Karpas-422 (cell line): ENCODE data around the gene CXCR6. TPM values are rescaled to one million over a fixed set of nuclear protein-coding genes. Genes with fewer than 3 reads are reported as not detected.

ENCODE experiments used
- DNase-seq: peaks from one replicate; pipeline ENCODE4 v3.0.0-alpha.2; 2015
- H2AFZ ChIP-seq: fragments of 200-600 bp; sonication (generic); 2 replicates; pipeline ENCODE4 v1.6.1; 2014; ENCODE audit warnings: antibody characterized with exemption, low read length, mixed read lengths
- H3K27ac ChIP-seq: fragments of 200-600 bp; sonication (generic); 2 replicates; pipeline ENCODE4 v1.5.1; 2014; ENCODE audit warnings: mild to moderate bottlenecking, low read length, moderate library complexity
- H3K27me3 ChIP-seq: fragments of 200-600 bp; sonication (generic); 2 replicates; pipeline ENCODE4 v1.6.1; 2014; ENCODE audit warnings: low read length, mixed read lengths
- H3K36me3 ChIP-seq: fragments of 200-600 bp; sonication (generic); 2 replicates; pipeline ENCODE4 v1.6.1; 2014; ENCODE audit warnings: low read length, mixed read lengths; ENCODE audit not compliant: insufficient read depth
- H3K4me1 ChIP-seq: fragments of 200-600 bp; sonication (generic); 2 replicates; pipeline ENCODE4 v1.6.1; 2014; ENCODE audit warnings: mild to moderate bottlenecking, low read length, mixed read lengths
- H3K4me2 ChIP-seq: fragments of 200-600 bp; sonication (generic); 2 replicates; pipeline ENCODE4 v1.6.1; 2014; ENCODE audit warnings: low read length, low read depth, mild to moderate bottlenecking; ENCODE audit not compliant: poor library complexity, severe bottlenecking
- H3K4me3 ChIP-seq: fragments of 200-600 bp; sonication (generic); 2 replicates; pipeline ENCODE4 v1.5.1; 2014; ENCODE audit warnings: mild to moderate bottlenecking, antibody characterized with exemption, low read length, mixed read lengths
- H3K79me2 ChIP-seq: fragments of 200-600 bp; sonication (generic); 2 replicates; pipeline ENCODE4 v1.6.1; 2014; ENCODE audit warnings: mild to moderate bottlenecking, low read length, mixed read lengths
- H3K9ac ChIP-seq: fragments of 200-600 bp; sonication (generic); 2 replicates; pipeline ENCODE4 v1.6.0; 2014; ENCODE audit warnings: low read length
- H3K9me2 ChIP-seq: fragments of 200-600 bp; sonication (generic), shearing (Covaris generic); replicated peaks from 2 replicates; pipeline ENCODE4 v1.6.0; 2014; ENCODE audit warnings: mild to moderate bottlenecking, low read length, moderate library complexity; ENCODE audit not compliant: insufficient read depth
- H3K9me3 ChIP-seq: fragments of 300-700, 200-600 bp; sonication (generic); 2 replicates; pipeline ENCODE4 v1.6.1; 2014; ENCODE audit warnings: low read length, mixed read lengths
- H4K20me1 ChIP-seq: fragments of 200-600 bp; sonication (generic); 2 replicates; pipeline ENCODE4 v1.6.1; 2014; ENCODE audit warnings: mild to moderate bottlenecking, antibody characterized with exemption, low read length, low read depth; ENCODE audit not compliant: insufficient read depth
- total RNA-seq: library from RNA; depleted of rRNA; stranded (reverse); fragments of >200 nt; shearing (Covaris generic); gene quantifications from 2 replicates; pipeline ENCODE4 v1.2.3, GENCODE V29; 2014; ENCODE audit warnings: low replicate concordance

CXCR6 gene
- total RNA-seq, 1 experiment from 2014 or later, result not detected

- H3K4me3 ChIP-seq, result no peak overlapping the region
- no peak overlapping the region for H2AFZ ChIP-seq
- no peak overlapping the region for H3K4me2 ChIP-seq
- H3K36me3 ChIP-seq, result peaks cover 21% of the 10 kb centered on the region; the same call in 1 of the 2 replicates
- DNase-seq, result no peak
- H3K27me3 ChIP-seq, result no peaks in the 10 kb centered on the region
- H3K4me1 ChIP-seq, result peaks cover 26% of the 10 kb centered on the region
- no peak overlapping the region for H3K27ac ChIP-seq
- no peak overlapping the region for H3K9ac ChIP-seq
- H3K9me2 ChIP-seq, result no peaks in the 10 kb centered on the region
- no peaks in the 10 kb centered on the region for H3K79me2 ChIP-seq
- no peaks in the 10 kb centered on the region for H3K9me3 ChIP-seq
- no peaks in the 10 kb centered on the region for H4K20me1 ChIP-seq
Measured at GRCh38 chr3:45978006-45978761, 34.9 kb downstream of the CXCR6 start.

- H2AFZ ChIP-seq, result no peak overlapping the region
- H3K9ac ChIP-seq, result no peak overlapping the region
- no peak overlapping the region for H3K4me2 ChIP-seq
- H3K27ac ChIP-seq, result no peak overlapping the region
- H3K36me3 ChIP-seq, result peaks cover 25% of the 10 kb centered on the region; the same call in 1 of the 2 replicates
- no peak for DNase-seq
- H3K4me3 ChIP-seq, result no peak overlapping the region
- no peaks in the 10 kb centered on the region for H3K79me2 ChIP-seq
- H3K27me3 ChIP-seq, result no peaks in the 10 kb centered on the region
- no peaks in the 10 kb centered on the region for H4K20me1 ChIP-seq
- H3K9me2 ChIP-seq, result no peaks in the 10 kb centered on the region
- peaks cover 20% of the 10 kb centered on the region for H3K4me1 ChIP-seq
- H3K9me3 ChIP-seq, result no peaks in the 10 kb centered on the region
Measured at GRCh38 chr3:45979378-45979777, 36.1 kb downstream of the CXCR6 start.

GRCh38 chr3:45980229-45980813, 37.1 kb downstream of the CXCR6 start:
- DNase-seq, result no peak
- Histone ChIP-seq H3K36me3 (peaks cover 25% of the 10 kb centered on the region; the same call in 1 of the 2 replicates), H3K4me1 (peaks cover 12% of the 10 kb centered on the region), H3K4me2 (no peak overlapping the region), H2AFZ (no peak overlapping the region), H3K79me2 (peaks cover 2% of the 10 kb centered on the region; the same call in 1 of the 2 replicates), H3K9ac (no peak overlapping the region), H3K9me3 (no peaks in the 10 kb centered on the region), H3K9me2 (no peaks in the 10 kb centered on the region), H3K27ac (no peak overlapping the region), H3K4me3 (no peak overlapping the region), H4K20me1 (no peaks in the 10 kb centered on the region), H3K27me3 (no peaks in the 10 kb centered on the region)

- H3K4me1 ChIP-seq, result peaks cover 12% of the 10 kb centered on the region
- no peak overlapping the region for H2AFZ ChIP-seq
- no peaks in the 10 kb centered on the region for H3K9me2 ChIP-seq
- DNase-seq, result no peak
- no peak overlapping the region for H3K27ac ChIP-seq
- H3K79me2 ChIP-seq, result peaks cover 7% of the 10 kb centered on the region
- no peaks in the 10 kb centered on the region for H3K27me3 ChIP-seq
- no peak overlapping the region for H3K9ac ChIP-seq
- H4K20me1 ChIP-seq, result no peaks in the 10 kb centered on the region
- no peak overlapping the region for H3K4me2 ChIP-seq
- no peak overlapping the region for H3K4me3 ChIP-seq
- H3K9me3 ChIP-seq, result no peaks in the 10 kb centered on the region
- peaks cover 25% of the 10 kb centered on the region; the same call in 1 of the 2 replicates for H3K36me3 ChIP-seq
Measured at GRCh38 chr3:45980819-45981218, 37.6 kb downstream of the CXCR6 start.

GRCh38 chr3:45981346-45982074, 38.2 kb downstream of the CXCR6 start:
- Histone ChIP-seq H3K4me1 (peaks cover 12% of the 10 kb centered on the region), H3K36me3 (peaks cover 25% of the 10 kb centered on the region; the same call in 1 of the 2 replicates), H4K20me1 (no peaks in the 10 kb centered on the region), H3K4me3 (no peak overlapping the region), H3K27me3 (no peaks in the 10 kb centered on the region), H3K9me2 (no peaks in the 10 kb centered on the region), H3K9me3 (no peaks in the 10 kb centered on the region), H2AFZ (no peak overlapping the region), H3K9ac (no peak overlapping the region), H3K4me2 (no peak overlapping the region), H3K79me2 (peaks cover 14% of the 10 kb centered on the region), H3K27ac (no peak overlapping the region)
- no peak for DNase-seq

GRCh38 chr3:45983770-45984169, 40.5 kb downstream of the CXCR6 start:
- no peak overlapping the region for H3K9ac ChIP-seq
- no peak overlapping the region for H2AFZ ChIP-seq
- H3K27me3 ChIP-seq, result no peaks in the 10 kb centered on the region
- peaks cover 36% of the 10 kb centered on the region for H3K79me2 ChIP-seq
- no peaks in the 10 kb centered on the region for H3K9me2 ChIP-seq
- DNase-seq, result no peak
- no peak overlapping the region for H3K27ac ChIP-seq
- H3K9me3 ChIP-seq, result no peaks in the 10 kb centered on the region
- H3K4me3 ChIP-seq, result no peak overlapping the region
- H3K4me1 ChIP-seq, result peaks cover 12% of the 10 kb centered on the region
- no peaks in the 10 kb centered on the region for H4K20me1 ChIP-seq
- H3K4me2 ChIP-seq, result no peak overlapping the region
- peaks cover 25% of the 10 kb centered on the region; the same call in 1 of the 2 replicates for H3K36me3 ChIP-seq

- H3K4me2 ChIP-seq, result no peak overlapping the region
- H3K9ac ChIP-seq, result no peak overlapping the region
- no peak overlapping the region for H3K27ac ChIP-seq
- DNase-seq, result no peak
- peaks cover 45% of the 10 kb centered on the region for H3K79me2 ChIP-seq
- H4K20me1 ChIP-seq, result no peaks in the 10 kb centered on the region
- H3K27me3 ChIP-seq, result no peaks in the 10 kb centered on the region
- no peak overlapping the region for H2AFZ ChIP-seq
- no peaks in the 10 kb centered on the region for H3K9me2 ChIP-seq
- H3K9me3 ChIP-seq, result no peaks in the 10 kb centered on the region
- H3K36me3 ChIP-seq, result peaks cover 18% of the 10 kb centered on the region; the same call in 1 of the 2 replicates
- peaks cover 12% of the 10 kb centered on the region for H3K4me1 ChIP-seq
- no peak overlapping the region for H3K4me3 ChIP-seq
Measured at GRCh38 chr3:45984331-45985312, 41.4 kb downstream of the CXCR6 start.
